ENCODE data around the gene PSMD6. TPM values are rescaled to one million over a fixed set of nuclear protein-coding genes. Genes with fewer than 3 reads are reported as not detected.

PSMD6 gene
- polyA plus RNA-seq, 1 donor from 2014 or later = 150 TPM

DNA sequence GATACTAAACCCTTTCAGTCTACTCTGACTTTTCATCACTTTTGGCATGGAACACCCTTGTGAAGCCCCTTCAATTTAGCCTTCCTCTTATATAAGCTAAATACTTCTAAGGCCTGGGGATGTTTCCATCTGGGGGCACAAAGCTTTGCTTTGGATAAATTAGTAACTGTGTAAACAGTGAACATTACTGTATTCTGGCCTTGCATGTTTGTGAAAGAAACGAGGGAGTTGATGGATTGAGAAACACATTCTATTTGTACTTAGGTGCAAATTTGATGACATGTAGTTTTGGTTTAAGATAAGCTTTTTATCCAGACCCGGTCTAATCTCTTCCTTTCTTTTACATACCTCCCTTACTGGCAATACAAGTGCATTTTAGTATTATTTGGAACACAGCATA, 19.7 kb downstream of the PSMD6 start:
- H3K36me3 ChIP-seq (ENCODE audit: insufficient read depth, low read length) = peaks cover 10% of the 10 kb centered on the region
- H3F3A ChIP-seq (ENCODE audit: insufficient read depth, low read length, poor library complexity, severe bottlenecking) = no peaks in the 10 kb centered on the region
- H2AFZ ChIP-seq (ENCODE audit: low read depth, low read length) = no peak overlapping the region

GRCh38 chr3:64002233-64002632, 21.1 kb downstream of the PSMD6 start:
- Histone ChIP-seq H3K9me2 (ENCODE audit: insufficient read depth, low read length) (no peaks in the 10 kb centered on the region), H3K27me3 (ENCODE audit: insufficient read depth, low read depth, low read length) (no peaks in the 10 kb centered on the region), H3K4me3 (ENCODE audit: low read length) (no peak overlapping the region), H3F3A (ENCODE audit: insufficient read depth, low read length, poor library complexity, severe bottlenecking) (no peaks in the 10 kb centered on the region), H4K20me1 (ENCODE audit: insufficient read depth) (no peaks in the 10 kb centered on the region), H3K4me2 (ENCODE audit: low read length) (no peak overlapping the region), H3K9me3 (ENCODE audit: low read length) (no peaks in the 10 kb centered on the region), H3K27ac (ENCODE audit: low read length) (no peak overlapping the region), H3K9ac (ENCODE audit: low read length) (no peak overlapping the region), H2AFZ (ENCODE audit: low read depth, low read length) (no peak overlapping the region), H3K79me2 (replicated peaks; ENCODE audit: insufficient read depth, low read length) (no peaks in the 10 kb centered on the region), H3K36me3 (ENCODE audit: insufficient read depth, low read length) (peaks cover 10% of the 10 kb centered on the region)
- TF ChIP-seq CTCF (IDR thresholded peaks at IDR 0.05; ENCODE audit: poor library complexity, severe bottlenecking) (no peak), MXI1 (conservative IDR thresholded peaks at IDR 0.05; ENCODE audit: poor library complexity, severe bottlenecking) (no peak), SMC3 (conservative IDR thresholded peaks at IDR 0.05; ENCODE audit: poor library complexity) (no peak), EP300 (conservative IDR thresholded peaks at IDR 0.05; ENCODE audit: poor library complexity, severe bottlenecking) (no peak), EZH2 (IDR thresholded peaks at IDR 0.05; ENCODE audit: borderline replicate concordance, insufficient read depth, low read length, poor library complexity, severe bottlenecking) (no peak), RAD21 (conservative IDR thresholded peaks at IDR 0.05) (no peak), POLR2AphosphoS5 (IDR thresholded peaks at IDR 0.05) (no peak), TAF1 (IDR thresholded peaks at IDR 0.05; ENCODE audit: low read depth) (no peak)

More for the DNA sequence above, 19.7 kb downstream of the PSMD6 start:
- Histone ChIP-seq H3K4me2 (ENCODE audit: low read length) (no peak overlapping the region), H3K9ac (ENCODE audit: low read length) (no peak overlapping the region), H3K4me3 (ENCODE audit: low read length) (no peak overlapping the region), H3K27ac (ENCODE audit: low read length) (no peak overlapping the region), H3K9me3 (ENCODE audit: low read length) (no peaks in the 10 kb centered on the region), H3K9me2 (ENCODE audit: insufficient read depth, low read length) (no peaks in the 10 kb centered on the region), H4K20me1 (ENCODE audit: insufficient read depth) (no peaks in the 10 kb centered on the region), H3K79me2 (replicated peaks; ENCODE audit: insufficient read depth, low read length) (no peaks in the 10 kb centered on the region), H3K27me3 (ENCODE audit: insufficient read depth, low read depth, low read length) (no peaks in the 10 kb centered on the region)
- TF ChIP-seq CTCF (IDR thresholded peaks at IDR 0.05; ENCODE audit: poor library complexity, severe bottlenecking) = no peak
- no peak for TF ChIP-seq RAD21 (conservative IDR thresholded peaks at IDR 0.05)
- TF ChIP-seq TAF1 (IDR thresholded peaks at IDR 0.05; ENCODE audit: low read depth) = no peak
- TF ChIP-seq EZH2 (IDR thresholded peaks at IDR 0.05; ENCODE audit: borderline replicate concordance, insufficient read depth, low read length, poor library complexity, severe bottlenecking) = no peak
- no peak for TF ChIP-seq SMC3 (conservative IDR thresholded peaks at IDR 0.05; ENCODE audit: poor library complexity)
- no peak for TF ChIP-seq MXI1 (conservative IDR thresholded peaks at IDR 0.05; ENCODE audit: poor library complexity, severe bottlenecking)
- TF ChIP-seq EP300 (conservative IDR thresholded peaks at IDR 0.05; ENCODE audit: poor library complexity, severe bottlenecking) = no peak
- TF ChIP-seq POLR2AphosphoS5 (IDR thresholded peaks at IDR 0.05) = no peak
- no peak for TF ChIP-seq REST (IDR thresholded peaks at IDR 0.05; ENCODE audit: borderline replicate concordance)

All from neural cell (in vitro differentiated cells).